Measurements from ENCODE around the gene EME2.

The EME2 gene

GRCh38 chr16:1778200-1779179 is 5.9 kb downstream of the EME2 start:
- DNase-seq (ENCODE audit: low spot score), result no peak

GRCh38 chr16:1779234-1779701 is 6.7 kb downstream of the EME2 start:
- DNase-seq (ENCODE audit: low spot score), result no peak

GRCh38 chr16:1779741-1780676 is 7.4 kb downstream of the EME2 start:
- no peak for DNase-seq (ENCODE audit: low spot score)

- DNase-seq (ENCODE audit: low spot score), result no peak
Measured at GRCh38 chr16:1780677-1781072, 8.1 kb downstream of the EME2 start.

GRCh38 chr16:1781254-1781653 is 8.6 kb downstream of the EME2 start:
- DNase-seq (ENCODE audit: low spot score), result no peak

- no peak for DNase-seq (ENCODE audit: low spot score)
Measured at GRCh38 chr16:1781758-1782407, 9.3 kb downstream of the EME2 start.

- DNase-seq (ENCODE audit: low spot score), result peak; percentile 100
Measured at GRCh38 chr16:1782408-1783264, 10.0 kb downstream of the EME2 start, which contains the start of the genes NUBP2 and SPSB3. Gene NUBP2, plus strand, starts transcription at chr16:1782960. Its CDS starts 61 bp downstream, at chr16:1783021. Gene SPSB3, minus strand, starts transcription at chr16:1782571. Its CDS starts 1,088 bp downstream, at chr16:1781483.

- DNase-seq (ENCODE audit: low spot score), result no peak
Measured at GRCh38 chr16:1784977-1785845, 12.6 kb downstream of the EME2 start.

GRCh38 chr16:1785846-1786170 is 13.2 kb downstream of the EME2 start:
- no peak for DNase-seq (ENCODE audit: low spot score)

GRCh38 chr16:1786242-1787055 is 13.8 kb downstream of the EME2 start:
- no peak for DNase-seq (ENCODE audit: low spot score)

- no peak for DNase-seq (ENCODE audit: low spot score)
Measured at GRCh38 chr16:1787056-1787321, 14.4 kb downstream of the EME2 start.

GRCh38 chr16:1787322-1788094 is 14.9 kb downstream of the EME2 start:
- DNase-seq (ENCODE audit: low spot score), result no peak

- DNase-seq (ENCODE audit: low spot score), result no peak
Measured at GRCh38 chr16:1788095-1788707, 15.6 kb downstream of the EME2 start.

GRCh38 chr16:1788708-1789100 is 16.1 kb downstream of the EME2 start:
- no peak for DNase-seq (ENCODE audit: low spot score)

GRCh38 chr16:1789643-1790045 is 17.0 kb downstream of the EME2 start:
- no peak for DNase-seq (ENCODE audit: low spot score)

- DNase-seq (ENCODE audit: low spot score), result no peak
Measured at GRCh38 chr16:1790261-1790610, 17.6 kb downstream of the EME2 start.

- DNase-seq (ENCODE audit: low spot score), result no peak
Measured at GRCh38 chr16:1790611-1791255, 18.1 kb downstream of the EME2 start.

Data from globus pallidus (tissue), 1 donor.